HG02763 (cell line): ENCODE measurements around the gene ADK.
"Not testable (repeated sequence)": the region's sequence is repeated elsewhere in the genome, so short reads cannot be mapped to it uniquely, and the experiment has no call there.

Experiments used
- ATAC-seq: cut with Tn5 transposase; IDR thresholded peaks from one replicate; pipeline ENCODE4 v1.9.1; 2021; ENCODE audit warnings: mild to moderate bottlenecking, moderate library complexity; ENCODE audit not compliant: unreplicated experiment

Gene ADK

DNA sequence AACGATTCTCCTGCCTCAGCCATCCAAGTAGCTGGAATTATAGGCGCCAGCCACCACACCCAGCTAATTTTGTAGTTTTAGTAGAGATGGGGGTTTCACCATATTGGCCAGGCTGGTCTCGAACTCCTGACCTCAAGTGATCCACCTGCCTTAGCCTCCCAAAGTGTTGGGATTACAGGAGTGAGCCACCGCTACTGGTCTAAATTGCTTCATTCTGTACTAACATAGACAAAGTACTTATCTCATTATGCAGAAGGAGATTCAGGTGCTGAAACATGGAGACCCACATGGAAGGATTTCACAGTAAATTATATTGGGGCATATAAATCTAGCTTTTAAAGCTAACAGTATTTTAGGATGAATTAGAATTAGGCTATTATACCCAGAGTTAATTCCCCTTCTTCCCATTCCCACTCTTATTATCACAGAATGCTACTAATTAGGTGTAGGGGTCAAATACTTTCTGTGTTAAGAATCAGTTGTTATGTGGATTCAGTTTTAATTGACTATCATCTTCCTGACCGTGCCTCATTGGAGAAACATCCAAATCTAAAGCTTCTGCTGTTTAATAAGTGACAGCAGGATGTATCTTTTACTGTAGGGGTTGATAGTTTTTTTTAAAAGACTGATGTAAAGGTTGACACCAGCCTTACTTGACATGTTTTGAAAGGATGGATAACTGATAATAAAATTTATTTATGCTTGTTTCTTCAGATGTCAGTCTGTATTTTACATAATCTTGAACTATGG, 27.2 kb downstream of the ADK start:
- no peak for ATAC-seq

DNA sequence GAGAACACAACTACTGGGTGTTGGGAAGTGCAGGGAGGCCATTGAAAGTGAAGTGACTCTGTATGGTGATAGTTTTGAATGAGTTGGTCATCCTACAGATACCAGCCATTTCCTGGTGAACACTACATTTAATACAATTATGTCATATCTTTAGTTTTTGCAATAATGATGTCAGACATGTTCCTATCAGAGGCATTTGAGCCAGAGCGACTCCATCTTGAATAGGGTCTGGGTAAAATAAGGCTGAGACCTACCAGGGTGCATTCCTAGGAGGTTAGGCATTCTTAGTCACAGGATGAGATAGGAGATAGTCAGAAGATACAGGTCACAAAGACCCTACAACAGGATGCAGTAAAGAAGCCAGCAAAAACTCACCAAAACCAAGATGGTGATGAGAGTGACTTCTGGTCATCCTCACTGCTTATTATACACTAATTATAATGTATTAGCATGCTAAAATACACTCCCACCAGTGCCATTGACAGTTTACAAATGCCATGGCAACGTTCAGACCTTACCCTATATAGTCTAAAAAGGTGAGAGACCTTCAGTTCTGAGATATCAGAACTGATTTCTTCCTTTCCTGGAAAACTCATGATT, 28.2 kb downstream of the ADK start:
- no peak for ATAC-seq

DNA sequence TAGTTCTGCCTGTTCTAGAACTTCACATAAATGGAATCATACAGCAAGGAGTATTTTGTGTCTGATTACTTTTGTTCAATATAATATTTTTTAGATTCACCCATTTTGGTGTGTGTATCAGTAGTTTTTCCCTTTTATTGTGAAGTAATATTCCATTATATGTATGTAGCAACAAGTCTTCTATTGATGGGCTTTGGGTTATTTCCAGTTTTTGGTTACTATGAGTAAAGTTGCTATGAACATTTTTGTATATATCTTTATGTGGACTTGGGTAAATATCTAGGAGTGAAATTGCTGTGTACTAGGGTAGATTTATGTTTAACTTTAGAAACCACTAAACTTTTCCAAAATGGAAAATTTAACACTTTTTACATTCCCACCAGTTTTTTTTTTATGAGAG, 35.7 kb downstream of the ADK start:
- no peak for ATAC-seq

DNA sequence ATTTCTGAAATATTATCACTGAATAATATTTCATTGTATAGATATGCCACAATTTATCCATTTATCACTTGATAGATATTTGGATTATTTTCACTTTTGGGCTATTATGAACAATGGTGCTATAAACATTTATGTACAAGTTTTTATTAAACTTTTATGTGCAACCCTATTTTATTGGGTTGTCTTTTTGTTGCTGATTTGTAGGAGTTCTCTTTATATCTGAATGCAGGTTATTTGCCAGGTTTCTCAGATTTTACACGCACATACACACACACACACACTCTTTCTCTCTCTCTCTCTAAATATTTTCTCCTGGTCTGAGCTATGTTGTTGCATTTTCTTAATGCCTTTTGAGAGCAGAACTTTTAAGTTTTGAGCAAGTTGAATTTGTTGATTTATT, 36.2 kb downstream of the ADK start:
- ATAC-seq, result no peak

DNA sequence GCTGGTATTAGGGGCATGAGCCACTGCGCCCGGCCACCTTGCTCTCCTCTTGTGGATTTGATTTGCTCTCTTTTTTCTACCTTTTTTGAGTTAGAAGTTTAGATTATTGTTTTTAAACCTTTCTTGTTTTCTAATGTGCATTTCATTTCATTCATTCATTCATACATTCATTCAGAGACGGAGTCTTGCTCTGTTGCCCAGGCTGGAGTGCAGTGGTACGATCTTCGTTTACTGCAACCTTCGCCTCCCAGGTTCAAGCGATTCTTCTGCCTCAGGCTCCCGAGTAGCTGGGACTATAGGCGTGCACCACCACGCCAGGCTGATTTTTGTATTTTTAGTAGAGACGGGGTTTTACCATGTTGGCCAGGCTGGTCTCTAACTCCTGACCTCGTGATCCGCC, 37.6 kb downstream of the ADK start:
- not testable (repeated sequence) for ATAC-seq

DNA sequence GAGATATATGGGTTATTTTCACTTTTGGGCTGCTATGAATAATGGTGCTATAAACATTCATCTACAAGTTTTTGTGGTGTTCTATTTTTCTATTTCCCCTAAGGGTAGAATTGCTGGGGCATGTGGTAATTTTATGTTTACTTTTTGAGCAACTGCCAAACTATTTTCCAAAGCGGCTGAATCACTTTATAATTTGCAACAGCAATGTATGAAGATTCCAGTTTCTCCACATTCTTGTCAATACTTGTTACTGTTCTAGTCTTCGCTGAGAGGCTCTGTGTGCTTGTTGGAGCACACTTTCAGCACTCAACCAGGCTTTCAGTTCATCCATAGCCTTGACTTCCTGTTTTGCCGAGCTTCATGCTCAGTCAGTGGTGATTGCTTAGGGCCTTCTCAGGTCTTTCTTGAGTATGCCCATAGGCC, 39.0 kb downstream of the ADK start:
- ATAC-seq, result peak; percentile 54

DNA sequence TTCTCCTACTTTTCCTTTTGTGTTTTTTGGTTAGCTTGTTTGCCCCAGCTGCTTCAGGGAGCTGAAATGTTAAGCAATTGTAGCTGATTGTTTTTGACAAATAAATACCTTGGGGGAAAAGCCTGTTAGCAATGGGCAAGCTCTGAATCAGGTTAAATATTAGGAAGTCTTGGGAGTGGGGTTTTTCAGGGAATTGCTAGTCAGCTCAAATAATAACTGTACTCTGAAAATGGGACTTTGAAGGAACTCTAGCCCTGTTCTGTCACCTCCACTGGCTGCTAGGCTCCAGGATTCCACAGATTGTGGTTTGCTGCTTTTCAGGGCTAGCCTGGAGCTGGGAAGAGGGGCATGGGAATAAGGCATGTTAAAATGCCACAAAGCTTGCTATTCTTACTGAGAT, 39.5 kb downstream of the ADK start:
- ATAC-seq, result no peak

DNA sequence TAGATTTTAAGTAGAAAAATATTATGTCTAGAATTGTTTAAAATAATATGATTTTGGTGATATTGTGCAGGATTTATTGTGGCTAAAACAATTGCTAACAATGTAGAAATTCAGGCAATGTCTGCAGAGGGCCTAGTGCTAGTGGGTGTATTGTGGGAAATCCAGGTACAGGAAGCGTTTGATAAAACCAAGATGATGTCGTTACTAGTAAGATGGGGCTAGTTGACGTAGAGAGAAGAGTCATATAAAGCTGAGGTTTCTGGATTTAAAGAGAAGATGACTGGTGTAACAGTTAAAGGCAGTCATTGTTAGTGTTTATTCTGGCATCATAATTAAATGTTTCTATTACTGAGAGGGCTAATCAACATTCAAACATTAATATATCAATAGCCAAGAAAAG, 43.5 kb downstream of the ADK start:
- no peak for ATAC-seq

DNA sequence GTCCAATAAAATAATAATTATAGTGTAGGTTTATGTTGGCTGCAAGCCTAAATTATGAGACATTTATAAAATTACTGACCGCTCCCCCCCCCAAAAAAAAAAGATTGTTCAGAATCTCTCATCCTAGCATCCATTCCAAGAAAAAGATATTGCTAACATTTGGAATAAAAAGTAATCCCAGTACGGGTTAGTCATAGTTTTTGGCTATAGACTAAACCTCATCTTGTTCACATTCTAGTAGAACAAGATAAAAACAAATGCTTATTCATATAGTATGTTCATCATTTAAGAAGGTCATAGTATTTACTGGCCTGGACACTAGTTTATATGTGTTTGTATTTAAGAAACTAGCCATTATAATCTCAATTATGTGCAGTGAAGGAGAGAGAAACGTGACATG, 44.0 kb downstream of the ADK start:
- no peak for ATAC-seq

DNA sequence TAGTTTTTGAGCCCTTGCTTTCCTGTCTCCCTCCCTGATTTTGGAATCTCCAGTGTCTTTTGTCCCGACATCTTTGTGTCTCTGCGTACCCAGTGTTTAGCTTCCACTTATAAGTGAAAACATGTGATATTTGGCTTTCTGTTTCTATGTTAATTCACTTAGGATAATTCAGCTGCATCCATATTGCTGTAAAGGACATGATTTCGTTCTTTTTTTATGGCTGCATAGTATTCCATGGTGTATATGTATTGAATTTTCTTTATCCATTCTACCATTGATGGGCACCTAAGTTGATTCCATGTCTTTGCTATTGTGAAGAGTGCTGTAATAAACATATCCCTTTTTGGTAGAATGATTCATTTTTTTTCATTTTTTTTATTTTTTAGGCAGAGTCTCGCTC, 48.3 kb downstream of the ADK start:
- ATAC-seq, result no peak

DNA sequence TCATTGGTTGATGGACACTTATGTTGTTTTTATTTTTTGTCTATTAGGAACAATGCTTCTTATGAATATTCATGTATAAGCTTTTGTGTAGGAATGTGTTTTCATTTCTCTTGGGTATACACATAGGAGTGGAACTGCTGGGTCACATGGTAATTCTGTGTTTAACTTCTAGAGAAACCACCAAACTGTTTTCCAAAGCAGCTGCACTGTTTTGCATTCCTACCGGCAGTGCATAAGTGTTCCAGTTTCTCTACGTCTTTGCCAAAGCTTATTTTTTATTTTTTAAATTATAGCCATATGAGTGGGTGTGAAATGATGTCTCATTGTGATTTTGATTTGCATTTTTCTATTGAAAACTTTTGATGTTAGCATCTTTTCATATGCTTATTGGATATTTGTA, 51.3 kb downstream of the ADK start:
- ATAC-seq, result no peak

DNA sequence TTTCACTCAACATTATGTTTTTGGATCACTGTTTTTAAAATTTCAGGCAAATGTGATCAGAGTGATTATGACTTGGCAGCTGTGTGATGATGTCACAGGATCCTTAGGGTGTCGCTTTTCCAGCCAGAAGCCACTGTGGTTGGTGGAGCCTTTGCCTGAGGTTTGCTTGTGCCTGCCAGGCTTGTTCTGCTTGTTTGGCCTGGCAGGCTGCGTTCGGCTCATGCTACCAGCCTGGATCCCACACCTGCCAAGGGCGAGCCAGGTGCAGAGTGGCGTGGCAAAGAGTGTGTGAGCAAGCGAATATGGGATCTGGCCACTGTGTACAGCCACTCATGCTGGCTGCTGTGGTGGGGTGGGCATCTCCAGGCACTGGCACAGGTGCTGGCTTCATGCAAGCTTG, 55.7 kb downstream of the ADK start:
- ATAC-seq, result no peak

DNA sequence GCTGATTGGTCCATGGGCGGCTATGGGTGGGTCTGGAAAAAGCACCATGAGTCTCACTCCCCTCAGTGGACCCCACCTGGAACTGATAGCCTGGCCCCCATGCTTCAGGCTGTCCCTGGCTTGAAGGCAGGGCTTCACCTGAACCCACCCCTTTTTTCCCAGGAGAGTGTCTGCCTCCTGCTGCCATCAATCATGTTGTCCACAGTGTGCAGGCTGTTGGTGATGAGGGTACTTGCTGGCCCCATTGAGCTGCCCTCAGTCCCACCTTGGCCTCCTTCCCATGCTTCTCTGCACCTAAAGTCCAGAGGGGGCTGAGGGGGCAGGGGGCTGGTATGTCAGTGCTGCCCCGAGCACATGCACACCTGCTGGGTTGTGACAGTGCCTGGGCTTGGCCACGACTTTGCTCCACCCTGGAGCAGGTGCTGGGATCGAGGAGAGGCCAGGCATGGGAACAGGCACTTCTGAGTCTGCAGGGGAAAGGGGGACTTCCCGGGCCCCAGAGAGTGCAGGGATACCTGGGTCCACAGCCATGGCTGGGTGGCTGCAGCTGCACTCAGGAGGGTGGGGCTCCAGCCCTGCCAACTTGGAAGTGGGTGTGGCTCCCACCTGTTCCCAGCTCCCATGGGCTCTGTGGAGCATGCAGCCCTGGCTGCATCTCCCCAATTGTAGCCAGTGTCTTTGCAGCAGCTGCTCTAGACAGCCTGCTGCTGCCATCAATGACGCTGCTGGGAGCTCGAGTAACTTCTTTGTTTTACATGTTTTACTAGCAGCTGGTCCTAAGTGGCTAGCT, 56.9 kb downstream of the ADK start:
- ATAC-seq, result no peak

DNA sequence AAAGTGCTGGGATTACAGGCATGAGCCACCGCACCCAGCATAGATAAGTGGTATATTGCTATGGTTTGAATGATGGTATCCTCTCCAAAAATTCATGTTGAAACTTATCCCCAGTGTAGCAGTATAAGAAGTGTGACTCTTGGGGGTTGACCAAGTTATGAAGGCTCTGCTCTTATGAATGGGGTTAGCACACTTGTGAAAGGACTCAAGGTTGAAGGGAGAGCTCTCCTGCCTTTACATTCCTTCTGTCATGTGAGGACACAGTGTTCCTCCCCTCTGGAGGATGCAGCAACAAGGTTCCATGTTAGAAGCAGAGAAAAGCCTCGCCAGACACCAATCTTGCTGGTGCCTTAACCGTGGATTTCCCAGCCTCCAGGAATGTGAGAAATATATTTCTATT, 58.0 kb downstream of the ADK start:
- ATAC-seq, result no peak

DNA sequence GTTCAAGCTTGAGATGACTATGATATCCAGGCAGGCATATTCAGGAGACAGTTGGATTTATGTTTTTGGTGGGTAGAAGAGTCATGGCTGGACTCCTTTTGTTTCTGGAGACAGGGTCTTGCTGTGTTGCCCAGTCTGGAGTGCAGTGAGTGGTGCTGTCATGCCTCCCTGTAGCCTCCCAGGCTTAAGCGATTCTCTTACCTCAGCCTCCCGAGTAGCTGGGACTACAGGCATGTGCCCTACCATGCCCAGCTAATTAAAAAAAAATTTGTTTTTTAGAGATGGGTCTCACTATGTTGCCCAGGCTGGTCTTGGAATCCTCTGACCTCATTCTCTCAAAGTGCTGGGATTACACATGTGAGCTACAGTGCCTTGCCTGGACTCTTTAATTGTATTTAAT, 62.0 kb downstream of the ADK start:
- ATAC-seq, result no peak

DNA sequence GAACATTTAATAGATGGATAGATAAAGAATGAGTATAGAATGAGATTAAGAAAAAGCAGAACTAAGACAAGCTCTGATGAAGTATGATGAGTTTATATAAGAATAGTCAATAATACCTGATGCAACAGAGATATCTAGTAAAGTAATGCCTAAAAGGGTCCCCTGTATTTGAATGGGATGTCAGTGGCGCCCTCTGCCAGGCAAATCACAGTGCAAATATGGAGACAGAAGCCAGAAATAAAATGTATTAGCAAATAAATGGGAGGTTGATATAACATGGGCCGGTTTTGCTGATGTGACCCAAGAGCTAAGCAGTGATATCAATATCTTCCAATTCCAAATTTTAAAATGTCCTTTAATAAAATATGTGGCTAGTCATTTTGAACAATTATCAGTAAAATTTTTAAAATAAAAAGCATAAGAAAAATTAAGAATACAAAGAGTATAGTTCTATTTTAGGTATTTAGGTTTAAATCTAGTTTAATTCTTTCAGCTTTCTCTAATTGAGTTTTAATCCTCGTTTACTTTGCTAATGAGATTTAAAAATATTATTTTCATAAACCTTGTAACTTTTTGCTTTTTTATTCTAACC, 62.6 kb downstream of the ADK start:
- ATAC-seq, result no peak

DNA sequence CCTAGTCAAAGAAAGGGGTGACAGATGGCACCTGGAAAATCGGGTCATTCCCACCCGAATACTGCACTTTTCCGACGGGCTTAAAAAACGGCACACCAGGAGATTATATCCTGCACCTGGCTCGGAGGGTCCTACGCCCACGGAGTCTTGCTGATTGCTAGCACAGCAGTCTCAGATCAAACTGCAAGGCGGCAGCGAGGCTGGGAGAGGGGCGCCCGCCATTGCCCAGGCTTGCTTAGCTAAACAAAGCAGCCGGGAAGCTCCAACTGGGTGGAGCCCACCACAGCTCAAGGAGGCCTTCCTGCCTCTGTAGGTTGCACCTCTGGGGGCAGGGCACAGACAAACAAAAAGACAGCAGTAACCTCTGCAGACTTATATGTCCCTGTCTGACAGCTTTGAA, 66.1 kb downstream of the ADK start:
- not testable (repeated sequence) for ATAC-seq

DNA sequence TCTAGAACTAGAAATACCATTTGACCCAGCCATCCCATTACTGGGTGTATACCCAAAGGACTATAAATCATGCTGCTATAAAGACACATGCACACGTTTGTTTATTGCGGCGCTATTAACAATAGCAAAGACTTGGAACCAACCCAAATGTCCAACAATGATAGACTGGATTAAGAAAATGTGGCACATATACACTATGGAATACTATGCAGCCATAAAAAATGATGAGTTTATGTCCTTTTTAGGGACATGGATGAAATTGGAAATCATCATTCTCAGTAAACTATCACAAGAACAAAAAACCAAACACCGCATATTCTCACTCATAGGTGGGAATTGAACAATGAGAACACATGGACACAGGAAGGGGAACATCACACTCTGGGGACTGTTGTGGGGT, 71.4 kb downstream of the ADK start:
- not testable (repeated sequence) for ATAC-seq

DNA sequence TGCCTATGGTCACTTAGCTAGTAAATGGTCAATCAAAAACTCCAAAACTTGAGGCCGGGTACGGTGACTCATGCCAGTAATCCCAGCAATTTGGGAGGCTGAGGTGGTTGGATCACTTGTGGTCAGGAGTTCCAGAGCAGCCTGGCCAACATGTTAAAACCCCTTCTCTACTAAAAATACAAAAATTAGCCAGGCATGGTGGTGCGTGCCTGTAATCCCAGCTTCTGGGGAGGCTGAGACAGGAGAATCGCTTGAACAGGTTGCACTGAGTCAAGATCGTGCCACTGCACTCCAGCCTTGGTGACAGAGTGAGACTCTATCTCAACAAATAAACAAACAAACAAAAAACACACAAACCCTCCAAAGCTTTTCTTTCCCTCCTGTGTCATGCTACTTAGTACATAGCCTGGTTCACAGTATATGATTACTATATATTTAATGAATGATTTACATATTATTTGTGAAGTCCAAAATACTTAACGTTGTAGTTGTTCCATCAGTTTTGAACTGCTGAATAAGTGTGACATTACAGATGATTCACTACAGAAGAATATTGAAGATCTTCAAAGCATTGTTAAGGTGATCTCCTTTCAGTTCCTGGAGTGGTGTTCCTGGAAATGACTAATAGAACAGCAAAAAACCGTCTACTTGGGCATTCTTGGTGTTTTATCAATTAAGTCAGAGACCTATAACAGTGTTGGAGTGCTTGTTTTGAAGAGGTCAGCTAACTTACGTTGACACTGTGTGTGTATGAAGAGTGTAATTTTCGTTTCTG, 72.9 kb downstream of the ADK start:
- no peak for ATAC-seq

DNA sequence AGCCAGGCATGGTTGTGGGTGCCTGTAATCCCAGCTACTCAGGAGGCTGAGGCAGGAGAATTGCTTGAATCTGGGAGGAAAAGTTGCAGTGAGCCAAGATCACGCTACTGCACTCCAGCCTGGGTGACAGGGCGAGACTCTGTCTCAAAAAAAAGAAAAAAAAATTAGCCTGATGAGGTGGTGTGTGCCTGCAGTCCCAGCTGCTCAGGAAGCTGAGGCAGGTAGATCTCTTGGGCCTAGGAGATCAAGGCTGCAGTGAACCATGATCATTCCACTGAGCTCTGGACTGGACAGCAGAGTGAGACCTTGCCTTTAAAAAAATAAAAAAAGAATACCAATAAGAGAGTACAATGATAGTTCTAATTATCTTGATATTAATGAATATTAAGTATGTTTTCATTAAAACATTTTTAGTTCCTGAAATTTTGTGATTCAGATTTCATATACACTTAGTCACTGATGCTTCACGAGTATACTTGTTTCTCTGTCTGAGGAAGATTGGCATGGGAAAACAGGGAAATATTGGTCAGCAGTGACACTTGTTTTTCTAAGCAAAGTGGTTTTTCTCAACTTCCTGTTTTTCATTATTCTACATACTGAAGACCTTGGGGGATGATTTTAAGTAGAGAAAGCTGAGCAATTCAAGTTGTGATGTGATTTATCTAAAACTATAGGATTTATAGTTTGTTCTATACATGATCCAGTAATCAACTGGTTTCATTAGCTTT, 76.8 kb downstream of the ADK start:
- no peak for ATAC-seq
